H9 (cell line): ENCODE data around the gene CNGB1. TPM values are rescaled to one million over a fixed set of nuclear protein-coding genes. Genes with fewer than 3 reads are reported as not detected.

Source experiments
- DNase-seq: peaks from one replicate; pipeline ENCODE4 v3.0.0-alpha.2; 2017
- H2AFZ ChIP-seq: one replicate; pipeline ENCODE4 v1.6.1; 2013; ENCODE audit warnings: mild to moderate bottlenecking, low read length, control low read depth, moderate library complexity
- H2AK5ac ChIP-seq: 2 replicates; pipeline ENCODE4 v1.6.1; 2013; ENCODE audit warnings: low read length, control low read depth, mixed read lengths; ENCODE audit not compliant: insufficient read length
- H2BK120ac ChIP-seq: one replicate; pipeline ENCODE4 v1.6.1; 2013; ENCODE audit warnings: low read depth, mild to moderate bottlenecking, low read length, control low read depth, inconsistent platforms; ENCODE audit not compliant: poor library complexity, severe bottlenecking
- H2BK12ac ChIP-seq: 2 replicates; pipeline ENCODE4 v1.6.1; 2013; ENCODE audit warnings: low read length, control low read depth, mixed read lengths, low read depth; ENCODE audit not compliant: insufficient read length
- H2BK15ac ChIP-seq: 2 replicates; pipeline ENCODE4 v1.6.1; 2013; ENCODE audit warnings: low read depth, low read length, control low read depth
- H2BK20ac ChIP-seq: one replicate; pipeline ENCODE4 v1.6.1; 2013; ENCODE audit warnings: low read depth, mild to moderate bottlenecking, low read length, control low read depth, inconsistent platforms; ENCODE audit not compliant: poor library complexity, severe bottlenecking
- H2BK5ac ChIP-seq: 2 replicates; pipeline ENCODE4 v1.6.1; 2013; ENCODE audit warnings: low read length, control low read depth, mixed read lengths; ENCODE audit not compliant: insufficient read length
- H3K14ac ChIP-seq: 2 replicates; pipeline ENCODE4 v1.6.1; 2013; ENCODE audit warnings: low read length, control low read depth; ENCODE audit not compliant: insufficient read depth
- H3K18ac ChIP-seq: 2 replicates; pipeline ENCODE4 v1.6.1; 2013; ENCODE audit warnings: low read depth, mild to moderate bottlenecking, mixed read lengths, low read length, control low read depth; ENCODE audit not compliant: insufficient read length
- H3K23ac ChIP-seq: 2 replicates; pipeline ENCODE4 v1.6.1; 2013; ENCODE audit warnings: low read length, control low read depth, mixed read lengths, low read depth; ENCODE audit not compliant: insufficient read length
- H3K23me2 ChIP-seq: 2 replicates; pipeline ENCODE4 v1.6.1; 2013; ENCODE audit warnings: low read depth, mild to moderate bottlenecking, mixed read lengths, low read length, control low read depth; ENCODE audit not compliant: insufficient read length, poor library complexity, severe bottlenecking
- H3K27ac ChIP-seq: 2 replicates; pipeline ENCODE4 v1.5.1; 2013; ENCODE audit warnings: low read length, control low read depth, mixed read lengths, low read depth; ENCODE audit not compliant: insufficient read length
- H3K27me3 ChIP-seq: 2 replicates; pipeline ENCODE4 v1.6.1; 2013; ENCODE audit warnings: low read length, control low read depth, inconsistent platforms; ENCODE audit not compliant: insufficient read depth
- H3K4ac ChIP-seq: 2 replicates; pipeline ENCODE4 v1.6.1; 2013; ENCODE audit warnings: low read depth, mild to moderate bottlenecking, control low read depth, inconsistent platforms, low read length, moderate library complexity
- H3K4me1 ChIP-seq: 2 replicates; pipeline ENCODE4 v1.6.1; 2013; ENCODE audit warnings: low read length, control low read depth, inconsistent platforms; ENCODE audit not compliant: insufficient read depth
- H3K4me2 ChIP-seq: 2 replicates; pipeline ENCODE4 v1.6.1; 2013; ENCODE audit warnings: low read length, control low read depth, mixed read lengths; ENCODE audit not compliant: insufficient read length, insufficient read depth
- H3K56ac ChIP-seq: 2 replicates; pipeline ENCODE4 v1.6.1; 2013; ENCODE audit warnings: low read depth, mild to moderate bottlenecking, mixed read lengths, low read length, control low read depth; ENCODE audit not compliant: insufficient read length
- H3K79me1 ChIP-seq: 2 replicates; pipeline ENCODE4 v1.6.1; 2013; ENCODE audit warnings: low read depth, mild to moderate bottlenecking, moderate library complexity, low read length, control low read depth, inconsistent platforms; ENCODE audit not compliant: insufficient read depth, poor library complexity, severe bottlenecking
- H3K79me2 ChIP-seq: 2 replicates; pipeline ENCODE4 v1.6.1; 2013; ENCODE audit warnings: low read length, control low read depth, inconsistent platforms; ENCODE audit not compliant: insufficient read depth
- H3K9ac ChIP-seq: 2 replicates; pipeline ENCODE4 v1.6.1; 2013; ENCODE audit warnings: low read length, control low read depth, mixed read lengths; ENCODE audit not compliant: insufficient read length; ENCODE audit errors: extremely low read depth
- H3K9me3 ChIP-seq: one replicate; pipeline ENCODE4 v1.6.1; 2013; ENCODE audit warnings: low read depth, low read length, inconsistent platforms; ENCODE audit not compliant: control insufficient read depth
- H3T11ph ChIP-seq: one replicate; pipeline ENCODE4 v1.6.1; 2013; ENCODE audit warnings: mild to moderate bottlenecking, low read length, control low read depth, inconsistent platforms
- H4K20me1 ChIP-seq: one replicate; pipeline ENCODE4 v1.6.1; 2013; ENCODE audit not compliant: control insufficient read depth, insufficient read length, insufficient read depth
- H4K5ac ChIP-seq: 2 replicates; pipeline ENCODE4 v1.6.1; 2013; ENCODE audit warnings: low read depth, mild to moderate bottlenecking, mixed read lengths, low read length, control low read depth; ENCODE audit not compliant: insufficient read length
- H4K8ac ChIP-seq: replicated peaks from 2 replicates; pipeline ENCODE4 v1.6.1; 2013; ENCODE audit warnings: low read length, control low read depth, mixed read lengths, low read depth; ENCODE audit not compliant: insufficient read length
- H4K91ac ChIP-seq: 2 replicates; pipeline ENCODE4 v1.6.1; 2013; ENCODE audit warnings: low read depth, mild to moderate bottlenecking, moderate library complexity, mixed read lengths, low read length, control low read depth; ENCODE audit not compliant: insufficient read length
- H3K27ac Mint-ChIP-seq, 3 experiments: 2 replicates in 2 of 3; 3 replicates in 1 of 3; pipeline ENCODE4 v1.8.0; 2020 to 2021; ENCODE audit warnings: mixed read lengths in 3 of 3, mild to moderate bottlenecking in 1 of 3, moderate library complexity in 1 of 3
- H3K27me3 Mint-ChIP-seq: 2 replicates; pipeline ENCODE4 v1.8.0; 2021; ENCODE audit warnings: low read depth, mild to moderate bottlenecking, moderate library complexity, mixed read lengths
- H3K36me3 Mint-ChIP-seq, 3 experiments: 2 replicates in 2 of 3; 3 replicates in 1 of 3; pipeline ENCODE4 v1.8.0; 2020 to 2021; ENCODE audit warnings: low read depth in 3 of 3, mixed read lengths in 3 of 3; ENCODE audit not compliant: insufficient read depth in 1 of 3
- H3K4me1 Mint-ChIP-seq, 2 experiments: 2 replicates each; pipeline ENCODE4 v1.8.0; 2020; ENCODE audit warnings: mixed read lengths in 2 of 2
- H3K4me3 Mint-ChIP-seq, 2 experiments: 2 replicates in 1 of 2; 3 replicates in 1 of 2; pipeline ENCODE4 v1.8.0; 2020 to 2021; ENCODE audit warnings: mild to moderate bottlenecking in 2 of 2, mixed read lengths in 2 of 2, moderate library complexity in 1 of 2
- H3K9me3 Mint-ChIP-seq, 2 experiments: 2 replicates in 1 of 2; 3 replicates in 1 of 2; pipeline ENCODE4 v1.8.0; 2020; ENCODE audit warnings: mild to moderate bottlenecking in 2 of 2, mixed read lengths in 2 of 2, moderate library complexity in 1 of 2
- CTCF ChIP-seq: fragments of 200-600 bp; sonication (generic); conservative IDR thresholded peaks from 3 replicates; pipeline ENCODE4 v1.8.0; 2021; ENCODE audit warnings: antibody characterized with exemption, mild to moderate bottlenecking
- WGBS: extraction: QIAGEN DNeasy Blood & Tissue Kit; methylation state at CpG from one replicate; pipeline ENCODE4 v1.1.7; 2013; ENCODE audit warnings: missing lambda C conversion rate, low lambda C conversion rate, mixed read lengths; ENCODE audit not compliant: insufficient read length; ENCODE audit errors: extremely low coverage; 5-methylcytosine and 5-hydroxymethylcytosine counted together
- total RNA-seq: library from RNA; stranded (reverse); gene quantifications from 2 replicates; pipeline ENCODE4 v1.2.1, GENCODE V29; 2021

Gene CNGB1
- total RNA-seq, 1 experiment from 2014 or later = not detected

- no peak overlapping the region for H4K8ac ChIP-seq
- Mint-ChIP-seq H3K27me3 (no peaks in the 10 kb centered on the region), H3K27ac (peak overlapping the region in 2 of 3 experiments; percentile 68 to 87; a peak in 2 of 7 replicates), H3K4me1 (peaks cover 22 to 25% of the 10 kb centered on the region in 2 experiments), H3K36me3 (peaks cover 16 to 44% (median 21%) of the 10 kb centered on the region in 3 experiments; a peak in 6 of 7 replicates), H3K4me3 (no peak overlapping the region), H3K9me3 (peaks cover 0 to 4% of the 10 kb centered on the region in 2 experiments; a peak in 2 of 5 replicates)
- H3K27me3 ChIP-seq = no peaks in the 10 kb centered on the region
- no peak overlapping the region for H2AK5ac ChIP-seq
- H4K20me1 ChIP-seq = no peaks in the 10 kb centered on the region
- H3K79me2 ChIP-seq = no peaks in the 10 kb centered on the region
- no peak overlapping the region for H3K4ac ChIP-seq
- H3K4me2 ChIP-seq = no peak overlapping the region
- H4K91ac ChIP-seq = no peak overlapping the region
- H3K4me1 ChIP-seq = no peaks in the 10 kb centered on the region
- no peak overlapping the region for H2BK20ac ChIP-seq
- H2AFZ ChIP-seq = no peak overlapping the region
- no peak overlapping the region for H3K23ac ChIP-seq
- H3K27ac ChIP-seq = no peak overlapping the region
- TF ChIP-seq CTCF = no peak
- H3K9ac ChIP-seq = no peak overlapping the region
- H3T11ph ChIP-seq = no peak overlapping the region
- H3K56ac ChIP-seq = no peak overlapping the region
- H2BK120ac ChIP-seq = no peak overlapping the region
- H3K18ac ChIP-seq = no peak overlapping the region
- H3K23me2 ChIP-seq = no peaks in the 10 kb centered on the region
- H2BK12ac ChIP-seq = no peak overlapping the region
- WGBS = no CpG with 5 or more reads among the region's 3 CpGs
- H2BK15ac ChIP-seq = no peak overlapping the region
- no peak overlapping the region for H3K14ac ChIP-seq
- H3K79me1 ChIP-seq = no peaks in the 10 kb centered on the region
- DNase-seq = no peak
- H2BK5ac ChIP-seq = no peak overlapping the region
- H4K5ac ChIP-seq = no peak overlapping the region
- H3K9me3 ChIP-seq = no peaks in the 10 kb centered on the region
These were observed 40.7 kb upstream of the CNGB1 start for GRCh38 chr16:58011652-58012051.
